ENCODE measurements around the gene SLC25A11. TPM values are rescaled to one million over a fixed set of nuclear protein-coding genes. Genes with fewer than 3 reads are reported as not detected.

SLC25A11 gene
- total RNA-seq, 1 donor from 2014 or later, result 47.5 TPM

- Mint-ChIP-seq H3K4me3 (ENCODE audit: unreplicated experiment) (peak within 1 kb of the TSS; percentile 96), H3K27me3 (ENCODE audit: unreplicated experiment) (peaks cover 26% of the 10 kb centered on the region), H3K9me3 (ENCODE audit: unreplicated experiment) (no peaks in the 10 kb centered on the region), H3K36me3 (ENCODE audit: low read depth, unreplicated experiment) (peaks cover 20% of the 10 kb centered on the region), H3K4me1 (ENCODE audit: unreplicated experiment) (peaks cover 40% of the 10 kb centered on the region), H3K27ac (ENCODE audit: unreplicated experiment) (peak within 1 kb of the TSS; percentile 94)
- DNase-seq (ENCODE audit: low spot score), result peak; percentile 78
- TF ChIP-seq CTCF (IDR thresholded peaks at IDR 0.05; ENCODE audit: unreplicated experiment), result no peak
Measured at GRCh38 chr17:4948166-4948930, 8.5 kb upstream of the SLC25A11 start, which contains the start of gene PFN1. Gene PFN1, minus strand, starts transcription at chr17:4948530. Its CDS starts 136 bp downstream, at chr17:4948394.

- Mint-ChIP-seq H3K4me1 (ENCODE audit: unreplicated experiment) (peaks cover 36% of the 10 kb centered on the region), H3K27ac (ENCODE audit: unreplicated experiment) (peak overlapping the region; percentile 94), H3K27me3 (ENCODE audit: unreplicated experiment) (peaks cover 28% of the 10 kb centered on the region), H3K4me3 (ENCODE audit: unreplicated experiment) (peak overlapping the region; percentile 96), H3K36me3 (ENCODE audit: low read depth, unreplicated experiment) (peaks cover 26% of the 10 kb centered on the region), H3K9me3 (ENCODE audit: unreplicated experiment) (no peaks in the 10 kb centered on the region)
- TF ChIP-seq CTCF (IDR thresholded peaks at IDR 0.05; ENCODE audit: unreplicated experiment), result no peak
- peak; percentile 54 for DNase-seq (ENCODE audit: low spot score)
Measured at GRCh38 chr17:4947411-4948165, 7.7 kb upstream of the SLC25A11 start.

GRCh38 chr17:4947010-4947410, 7.2 kb upstream of the SLC25A11 start:
- DNase-seq (ENCODE audit: low spot score), result no peak
- peak overlapping the region; percentile 96 for H3K4me3 Mint-ChIP-seq (ENCODE audit: unreplicated experiment)
- H3K36me3 Mint-ChIP-seq (ENCODE audit: low read depth, unreplicated experiment), result peaks cover 28% of the 10 kb centered on the region
- H3K4me1 Mint-ChIP-seq (ENCODE audit: unreplicated experiment), result peaks cover 37% of the 10 kb centered on the region
- H3K9me3 Mint-ChIP-seq (ENCODE audit: unreplicated experiment), result no peaks in the 10 kb centered on the region
- TF ChIP-seq CTCF (IDR thresholded peaks at IDR 0.05; ENCODE audit: unreplicated experiment), result no peak
- peak overlapping the region; percentile 91 for H3K27ac Mint-ChIP-seq (ENCODE audit: unreplicated experiment)
- peaks cover 30% of the 10 kb centered on the region for H3K27me3 Mint-ChIP-seq (ENCODE audit: unreplicated experiment)

- no peak for TF ChIP-seq CTCF (IDR thresholded peaks at IDR 0.05; ENCODE audit: unreplicated experiment)
- Mint-ChIP-seq H3K27me3 (ENCODE audit: unreplicated experiment) (peaks cover 30% of the 10 kb centered on the region), H3K4me1 (ENCODE audit: unreplicated experiment) (peaks cover 42% of the 10 kb centered on the region), H3K36me3 (ENCODE audit: low read depth, unreplicated experiment) (peaks cover 28% of the 10 kb centered on the region), H3K9me3 (ENCODE audit: unreplicated experiment) (no peaks in the 10 kb centered on the region), H3K4me3 (ENCODE audit: unreplicated experiment) (peak overlapping the region; percentile 96), H3K27ac (ENCODE audit: unreplicated experiment) (peak overlapping the region; percentile 91)
- DNase-seq (ENCODE audit: low spot score), result no peak
Measured at GRCh38 chr17:4946312-4946976, 6.6 kb upstream of the SLC25A11 start.

Measured in endothelial cell (in vitro differentiated cells).